Panc1 (cell line): ENCODE results near the gene FIGLA. TPM values are rescaled to one million over a fixed set of nuclear protein-coding genes. Genes with fewer than 3 reads are reported as not detected.

ENCODE experiments used
- ATAC-seq: fragments of 200-7000 bp; cut with Tn5 transposase; 2 replicates; pipeline ENCODE4 v1.9.1; 2020; ENCODE audit warnings: mild to moderate bottlenecking, moderate library complexity
- BruUV-seq: library from RNA; stranded (reverse); fragments of 400-500 nt; replicated peaks from 2 replicates; lab custom pipeline; 2021; lab: Mats Ljungman, UMichigan
- CTCF ChIA-PET: fragments of 300-600 bp; sonication (Branson Sonifier 250); formaldehyde crosslinking; loops from one replicate; lab custom pipeline; 2022; ENCODE audit warnings: antibody characterized with exemption; lab: Charles Lee
- POLR2A ChIA-PET: fragments of 300-600 bp; sonication (Branson Sonifier 250); formaldehyde crosslinking; loops from one replicate; lab custom pipeline; 2022; ENCODE audit warnings: antibody characterized with exemption; lab: Charles Lee
- DNase-seq: peaks from one replicate; pipeline ENCODE4 v3.0.0-alpha.2; 2010; ENCODE audit warnings: low read depth, low spot score
- H3K27ac ChIP-seq: 2 replicates; pipeline ENCODE4 v1.5.1; 2011; ENCODE audit warnings: mild to moderate bottlenecking, low read length, inconsistent platforms
- H3K27me3 ChIP-seq: fragments of 200-500 bp; sonication (Bioruptor generic); 2 replicates; pipeline ENCODE4 v1.6.0; 2014; ENCODE audit warnings: low read length, inconsistent platforms; ENCODE audit not compliant: control insufficient read depth, insufficient read depth
- H3K36me3 ChIP-seq: fragments of 200-500 bp; sonication (Bioruptor generic); 2 replicates; pipeline ENCODE4 v1.5.1; 2014; ENCODE audit warnings: inconsistent platforms, mild to moderate bottlenecking, low read length, moderate library complexity; ENCODE audit not compliant: control insufficient read depth, insufficient read depth
- H3K4me1 ChIP-seq: 2 replicates; pipeline ENCODE4 v1.5.1; 2011; ENCODE audit warnings: inconsistent platforms, mild to moderate bottlenecking, low read length, moderate library complexity; ENCODE audit not compliant: control insufficient read depth, insufficient read depth
- H3K4me3 ChIP-seq, 2 experiments: 2 replicates each; pipeline ENCODE4 v1.5.1; 2011 to 2012; ENCODE audit warnings: low read depth in 2 of 2, low read length in 2 of 2, mild to moderate bottlenecking in 2 of 2, inconsistent platforms in 1 of 2, moderate library complexity in 1 of 2
- H3K9me3 ChIP-seq: fragments of 200-500 bp; sonication (Bioruptor generic); 2 replicates; pipeline ENCODE4 v1.5.1; 2014; ENCODE audit warnings: low read depth, mild to moderate bottlenecking, inconsistent platforms, low read length, moderate library complexity; ENCODE audit not compliant: control insufficient read depth, insufficient read depth
- CTCF ChIP-seq: fragments of 450-650 bp; IDR thresholded peaks from 2 replicates; pipeline ENCODE4 v1.5.1; 2017; ENCODE audit warnings: mild to moderate bottlenecking
- POLR2AphosphoS5 ChIP-seq: IDR thresholded peaks from 2 replicates; pipeline ENCODE4 v1.6.1; 2012; ENCODE audit warnings: mild to moderate bottlenecking, low read depth, low read length, moderate library complexity
- REST ChIP-seq, 2 experiments: IDR thresholded peaks; 2 replicates each; pipeline ENCODE4 v1.6.1; 2011 to 2012; ENCODE audit warnings: low read depth in 2 of 2, control low read depth in 1 of 2, low read length in 1 of 2, mild to moderate bottlenecking in 1 of 2, moderate library complexity in 1 of 2; ENCODE audit not compliant: insufficient read depth in 1 of 2
- SIN3A ChIP-seq: IDR thresholded peaks from 2 replicates; pipeline ENCODE4 v1.6.1; 2012; ENCODE audit warnings: low read depth, mild to moderate bottlenecking, low read length, moderate library complexity, borderline replicate concordance; ENCODE audit not compliant: insufficient read depth
- TCF7L2 ChIP-seq: IDR thresholded peaks from 2 replicates; pipeline ENCODE4 v1.6.1; 2011; ENCODE audit warnings: mild to moderate bottlenecking, low read depth, low read length, inconsistent platforms
- in situ Hi-C: cut with HindIII; loops from 2 replicates; pipeline ENCODE4 v1.10.0; 2016; ENCODE audit warnings: low sequenced_read_pairs, low pct_unique_long_range_greater_than_20kb
- intact Hi-C: fragments of 100-400 bp; cut with micrococcal nuclease; formaldehyde crosslinking; loops from one replicate; pipeline ENCODE4 v1.10.0; 2022; ENCODE audit not compliant: unreplicated experiment
- total RNA-seq: library from RNA; stranded (reverse); gene quantifications from one replicate; pipeline ENCODE4 v1.2.1, GENCODE V29; 2021; ENCODE audit not compliant: unreplicated experiment

FIGLA gene
- total RNA-seq, 1 experiment from 2014 or later = not detected

- no peaks in the 10 kb centered on the region for H3K4me1 ChIP-seq
- DNase-seq (no peak), ATAC-seq (no peak)
- no peak overlapping the region for H3K4me3 ChIP-seq
- BruUV-seq = no TSS peak
- CTCF ChIA-PET = interaction anchor here (0.6 kb wide), 1 partner anchor 13 kb away, joined by 3 read pairs; no protein-coding TSS in a partner anchor
- TF ChIP-seq SIN3A (no peak), POLR2AphosphoS5 (no peak), REST (IDR thresholded peaks at IDR 0.05; ENCODE audit: insufficient read depth in 1 of 2, low read depth in 2 of 2, low read length in 1 of 2) (no peak), CTCF (no peak), TCF7L2 (no peak)
- H3K36me3 ChIP-seq = no peaks in the 10 kb centered on the region
- no peak overlapping the region for H3K27ac ChIP-seq
- peaks cover 21% of the 10 kb centered on the region for H3K27me3 ChIP-seq
- in situ Hi-C loops (no loop called here), intact Hi-C loops (no loop called here)
- POLR2A ChIA-PET = no interaction called here
- no peaks in the 10 kb centered on the region for H3K9me3 ChIP-seq
These were observed 7.1 kb upstream of the FIGLA start for GRCh38 chr2:70797506-70797905.

GRCh38 chr2:70796262-70796661, 5.8 kb upstream of the FIGLA start:
- peaks cover 24% of the 10 kb centered on the region for H3K27me3 ChIP-seq

More at GRCh38 chr2:70796262-70796661, 5.8 kb upstream of the FIGLA start:
- Histone ChIP-seq H3K4me3 (no peak overlapping the region), H3K9me3 (no peaks in the 10 kb centered on the region), H3K27ac (no peak overlapping the region), H3K4me1 (no peaks in the 10 kb centered on the region), H3K36me3 (no peaks in the 10 kb centered on the region)
- TF ChIP-seq SIN3A (no peak), CTCF (no peak)
- in situ Hi-C loops = no loop called here
- no peak for DNase-seq
- ChIA-PET CTCF (no interaction called here), POLR2A (no interaction called here)
- intact Hi-C loops = no loop called here
- no peak for ATAC-seq
- no TSS peak for BruUV-seq
